GM18499 (cell line): ENCODE results near the gene XRCC3.

Experiments used
- ATAC-seq: cut with Tn5 transposase; IDR thresholded peaks from one replicate; pipeline ENCODE4 v1.9.1; 2021; ENCODE audit warnings: moderate number of reproducible peaks; ENCODE audit not compliant: insufficient read depth, unreplicated experiment

XRCC3 gene

DNA sequence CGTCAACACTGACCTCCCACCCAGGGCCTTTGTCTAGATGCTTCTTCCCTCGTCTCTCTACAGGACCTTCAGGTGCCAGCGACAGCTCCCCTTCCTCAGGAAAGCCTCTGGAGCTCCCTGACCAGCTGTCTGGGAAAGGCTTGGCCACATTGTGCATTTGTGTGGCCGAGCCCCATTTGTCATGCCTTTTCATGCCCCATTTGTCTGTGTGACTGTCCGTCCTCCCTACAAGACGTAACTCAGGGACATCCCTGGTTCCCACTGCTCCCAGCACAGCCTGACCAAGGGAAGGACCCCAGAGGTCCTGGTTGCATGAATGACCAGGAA lies 24.2 kb upstream of the XRCC3 start:
- no peak for ATAC-seq

DNA sequence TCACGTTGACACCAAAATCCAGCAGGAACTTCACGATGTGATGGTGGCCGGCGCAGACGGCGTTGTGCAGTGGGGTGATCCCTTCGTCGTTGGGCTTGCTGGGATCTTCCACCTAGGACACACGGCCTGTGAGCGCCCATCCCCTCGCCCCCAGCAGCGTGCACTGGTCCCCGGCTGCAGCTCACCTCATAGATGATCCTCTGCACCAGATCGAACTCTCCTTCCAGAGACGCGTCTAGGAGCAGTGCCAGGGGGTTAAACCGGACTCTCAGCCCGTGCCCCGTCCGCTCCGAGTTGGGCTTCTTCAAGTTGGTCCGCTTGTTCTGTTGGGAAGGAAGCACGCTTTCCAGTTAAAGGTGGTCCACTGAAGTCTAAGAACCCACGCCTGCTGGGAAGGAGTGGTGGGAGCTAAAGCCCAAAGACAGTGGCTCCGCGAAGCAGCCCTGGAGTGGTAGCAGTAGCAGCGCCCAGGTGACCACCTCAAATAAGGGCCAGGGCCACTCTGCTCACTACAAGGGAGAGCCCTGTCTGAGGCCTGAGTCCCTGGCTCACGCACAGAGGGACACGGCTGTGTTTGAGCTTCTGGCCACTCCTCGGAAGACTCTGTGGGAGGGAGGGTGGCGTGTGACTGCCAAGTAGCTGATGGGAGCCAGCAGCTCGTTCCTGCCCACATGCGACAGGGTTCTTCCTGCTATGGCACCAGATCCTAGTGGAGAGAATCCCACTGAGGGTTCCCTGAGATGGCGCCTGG lies 23.6 kb upstream of the XRCC3 start:
- ATAC-seq = no peak

DNA sequence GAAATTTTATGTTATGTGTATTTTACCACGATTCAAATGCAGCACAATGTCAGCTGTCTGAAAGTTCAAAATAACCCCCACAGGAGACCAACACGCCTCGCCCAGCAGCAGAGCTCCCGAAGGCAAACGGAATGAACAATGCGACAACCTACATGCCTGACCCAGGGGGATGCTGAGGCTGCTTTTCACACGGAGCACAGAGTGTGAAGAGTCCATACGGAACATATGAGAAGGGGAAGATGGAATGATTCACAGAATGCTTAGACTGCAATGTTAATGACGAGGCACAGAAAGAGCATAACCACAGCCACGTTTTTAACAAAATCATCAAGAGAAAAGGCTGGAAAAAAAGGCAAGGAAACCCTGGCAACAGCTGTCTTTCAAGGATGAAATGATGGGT lies 22.9 kb upstream of the XRCC3 start:
- no peak for ATAC-seq

DNA sequence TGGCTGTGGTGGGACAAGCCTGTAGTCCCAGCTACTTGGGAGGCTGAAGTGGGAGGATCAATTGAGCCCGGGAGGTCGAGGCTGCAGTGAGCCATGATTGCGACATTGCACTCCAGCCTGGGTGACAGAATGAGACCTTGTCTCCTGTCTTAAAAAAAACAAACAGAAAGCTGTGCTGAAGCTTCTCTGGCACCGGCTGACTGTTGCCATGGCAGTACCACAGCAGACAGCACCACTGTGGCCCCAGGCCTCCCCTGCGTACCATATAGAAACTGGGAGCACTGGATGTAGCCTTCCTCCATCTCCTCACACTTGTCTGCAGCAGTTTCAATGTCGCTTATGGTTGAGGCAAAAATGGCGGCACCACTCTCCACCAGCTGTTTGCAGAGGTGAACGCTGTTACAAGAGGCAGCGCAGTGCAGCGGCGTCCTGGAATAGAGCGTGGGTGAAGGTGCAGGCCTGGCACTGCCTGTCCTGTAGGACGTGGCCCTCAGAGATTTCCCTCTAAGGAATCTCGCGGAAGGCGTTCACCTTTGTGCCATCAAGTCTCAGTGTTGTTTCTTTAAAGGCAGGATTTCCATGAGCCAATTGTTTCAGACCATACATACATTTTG lies 22.3 kb upstream of the XRCC3 start:
- no peak for ATAC-seq

DNA sequence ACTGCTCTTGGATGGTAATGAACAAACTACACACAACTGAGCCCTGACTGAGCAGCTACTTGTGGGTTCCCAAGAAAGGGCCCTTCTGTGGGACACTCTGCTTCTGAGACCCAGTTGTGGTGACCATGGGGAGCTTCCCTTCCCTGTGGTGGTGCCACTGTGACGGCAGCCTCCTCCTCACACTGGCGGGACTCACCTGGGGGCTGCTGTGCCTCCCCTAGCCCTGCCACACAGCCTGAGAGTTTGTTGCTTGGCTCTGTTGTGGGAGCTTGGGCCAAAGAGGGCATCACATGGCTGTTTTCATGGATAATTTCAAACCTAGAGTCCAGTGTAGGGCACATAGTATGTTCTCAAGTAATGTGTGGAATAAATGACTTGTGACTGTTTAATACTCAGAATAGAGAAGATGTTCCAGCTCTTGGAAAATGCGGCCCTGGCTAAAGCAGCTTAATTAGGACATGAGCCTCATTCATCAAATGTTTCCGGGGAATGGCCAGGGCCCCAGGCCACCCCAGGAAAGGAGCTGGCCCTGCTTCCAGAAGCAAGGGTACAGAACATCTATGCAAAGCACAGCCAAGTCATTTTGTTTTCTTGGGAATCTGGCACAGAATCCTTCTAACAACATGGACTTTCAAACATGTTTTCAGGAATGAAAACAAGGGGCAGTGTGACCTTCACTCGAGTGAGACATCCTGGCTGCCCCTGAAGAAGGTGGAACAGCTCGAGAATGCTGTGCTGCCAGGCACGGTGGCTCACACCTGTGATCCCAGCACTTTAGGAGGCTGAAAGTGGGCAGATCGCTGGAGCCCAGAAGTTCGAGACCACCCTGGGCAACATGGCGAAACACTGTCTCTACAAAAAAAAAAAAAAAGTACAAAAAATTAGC lies 21.5 kb upstream of the XRCC3 start:
- no peak for ATAC-seq

DNA sequence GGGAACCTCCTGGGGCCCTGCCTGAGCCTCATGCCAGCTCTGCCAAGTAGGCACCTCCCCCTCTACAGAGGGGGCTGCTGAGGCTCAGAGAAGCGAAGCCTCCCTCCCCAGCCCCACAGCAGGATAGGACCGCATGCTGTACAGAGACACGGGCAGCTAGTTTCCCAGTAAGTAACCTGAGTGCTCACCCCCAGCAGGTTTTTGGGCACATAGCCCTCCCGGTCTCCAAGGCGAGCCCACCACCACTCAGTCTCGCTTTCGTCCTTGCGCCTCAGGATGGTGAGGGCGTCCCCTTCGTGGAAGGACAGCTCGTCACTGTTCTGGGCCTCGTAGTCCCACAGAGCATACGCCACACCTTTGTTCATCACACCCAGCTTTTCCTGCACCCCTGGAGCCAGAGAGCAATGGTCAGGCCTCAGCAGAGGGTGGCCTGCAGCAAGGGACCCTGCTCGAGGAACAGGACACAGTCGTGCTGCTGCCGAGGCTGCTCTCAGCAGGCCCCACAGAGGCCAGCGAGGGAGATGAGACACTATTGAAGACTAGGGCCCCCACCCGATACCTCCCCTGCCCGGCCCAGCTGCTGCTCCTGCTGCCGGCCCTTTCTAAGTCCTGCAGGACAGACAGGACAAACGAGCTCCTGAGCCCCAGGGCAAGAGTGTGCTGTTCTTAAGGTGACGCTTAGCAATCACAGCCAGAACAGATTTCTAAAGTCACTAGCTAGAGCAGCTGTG lies 20.7 kb upstream of the XRCC3 start:
- no peak for ATAC-seq

DNA sequence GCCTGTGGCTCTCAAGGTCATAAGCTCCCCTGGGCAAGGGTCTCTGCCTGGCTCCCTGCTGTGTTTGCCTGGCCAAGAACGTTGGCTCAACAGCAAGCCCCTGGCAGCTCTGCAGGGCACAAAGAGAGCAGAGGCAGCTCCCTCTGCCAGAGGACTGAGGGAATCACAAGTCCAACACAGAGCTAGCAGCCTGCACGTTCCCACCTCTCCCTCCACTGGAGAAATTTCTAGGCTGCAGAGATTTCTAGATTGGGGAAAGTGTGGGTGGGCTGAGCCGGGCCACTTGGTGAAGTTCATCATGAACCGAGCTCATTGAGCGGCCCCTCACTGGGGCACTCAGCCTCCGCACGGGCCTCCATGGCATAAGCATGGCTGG lies 20.2 kb upstream of the XRCC3 start:
- no peak for ATAC-seq

DNA sequence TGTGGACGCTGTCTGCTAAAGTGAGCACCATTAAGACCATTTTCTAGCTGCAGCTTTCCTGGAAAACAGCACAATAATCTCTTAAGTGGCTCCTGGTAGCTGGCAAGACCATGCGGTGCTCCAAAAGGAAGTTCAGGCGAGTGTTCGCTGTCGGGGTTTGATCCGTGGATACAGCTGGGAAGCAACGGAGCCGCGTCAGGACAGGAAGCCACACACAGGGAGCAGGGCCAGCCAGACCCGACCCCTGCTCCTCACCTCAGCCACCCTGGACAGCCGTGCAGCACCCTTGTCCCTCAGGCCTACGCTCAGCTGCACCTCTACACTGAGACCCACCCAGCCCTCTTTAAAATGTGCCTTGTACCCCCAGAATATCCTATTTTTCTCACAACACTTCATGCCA lies 19.8 kb upstream of the XRCC3 start:
- ATAC-seq = no peak

DNA sequence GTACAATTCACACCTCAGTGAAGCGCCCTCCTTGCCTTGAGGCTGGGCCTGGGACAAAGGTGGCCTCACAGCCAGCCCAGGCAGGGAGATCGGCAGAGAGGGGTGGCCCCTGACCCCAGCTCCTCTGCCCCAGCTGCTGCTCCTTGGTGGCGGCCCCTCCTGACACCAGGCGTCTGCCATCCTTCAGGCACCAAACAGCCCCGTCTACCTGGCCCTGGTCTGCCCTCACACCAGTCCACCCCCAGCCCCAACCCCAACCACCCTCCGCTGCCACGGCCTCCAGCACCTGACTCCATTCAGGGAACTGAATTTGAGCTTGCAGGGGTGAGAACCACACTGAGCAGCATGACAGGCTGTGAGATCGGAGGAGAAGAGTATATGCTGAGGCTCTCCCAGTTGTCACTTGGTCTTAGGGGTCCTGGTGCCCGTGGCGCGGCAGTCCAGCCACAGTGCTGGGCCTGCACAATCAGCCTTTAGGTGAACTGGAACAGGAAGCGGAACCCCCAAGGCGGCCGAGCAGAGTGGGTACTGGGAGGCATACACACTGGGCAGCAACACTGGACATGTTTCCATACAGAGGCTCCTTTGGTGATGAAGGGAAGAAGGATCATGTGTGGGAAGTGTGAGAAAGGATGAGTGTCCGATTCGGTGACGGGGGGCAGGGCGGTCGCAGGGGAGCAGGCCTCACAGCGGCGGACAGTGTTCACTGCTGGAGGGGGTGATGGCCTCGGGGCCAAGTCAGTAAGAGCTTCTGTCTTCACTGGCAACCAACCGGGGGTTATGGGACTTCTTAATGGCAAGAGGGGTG lies 19.0 kb upstream of the XRCC3 start:
- no peak for ATAC-seq

DNA sequence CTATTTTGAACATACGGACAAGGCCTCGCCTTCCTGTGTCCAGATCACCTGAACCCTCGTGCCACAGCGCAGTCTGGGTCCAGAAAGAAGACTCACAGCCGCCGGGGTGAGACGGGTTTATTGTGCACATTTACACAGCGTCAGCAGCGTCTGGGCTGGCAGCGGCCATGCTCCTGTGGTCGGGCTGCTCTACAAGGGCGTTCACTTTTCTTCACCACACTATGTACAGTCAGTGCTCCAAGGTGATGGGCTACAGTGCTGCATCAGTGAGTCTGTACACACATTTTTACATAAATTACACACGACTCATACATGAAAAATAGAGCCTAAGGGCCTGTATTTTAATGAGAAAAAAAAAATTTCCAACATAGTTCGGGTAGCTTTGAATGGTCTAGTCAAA lies 18.4 kb upstream of the XRCC3 start:
- ATAC-seq = no peak

DNA sequence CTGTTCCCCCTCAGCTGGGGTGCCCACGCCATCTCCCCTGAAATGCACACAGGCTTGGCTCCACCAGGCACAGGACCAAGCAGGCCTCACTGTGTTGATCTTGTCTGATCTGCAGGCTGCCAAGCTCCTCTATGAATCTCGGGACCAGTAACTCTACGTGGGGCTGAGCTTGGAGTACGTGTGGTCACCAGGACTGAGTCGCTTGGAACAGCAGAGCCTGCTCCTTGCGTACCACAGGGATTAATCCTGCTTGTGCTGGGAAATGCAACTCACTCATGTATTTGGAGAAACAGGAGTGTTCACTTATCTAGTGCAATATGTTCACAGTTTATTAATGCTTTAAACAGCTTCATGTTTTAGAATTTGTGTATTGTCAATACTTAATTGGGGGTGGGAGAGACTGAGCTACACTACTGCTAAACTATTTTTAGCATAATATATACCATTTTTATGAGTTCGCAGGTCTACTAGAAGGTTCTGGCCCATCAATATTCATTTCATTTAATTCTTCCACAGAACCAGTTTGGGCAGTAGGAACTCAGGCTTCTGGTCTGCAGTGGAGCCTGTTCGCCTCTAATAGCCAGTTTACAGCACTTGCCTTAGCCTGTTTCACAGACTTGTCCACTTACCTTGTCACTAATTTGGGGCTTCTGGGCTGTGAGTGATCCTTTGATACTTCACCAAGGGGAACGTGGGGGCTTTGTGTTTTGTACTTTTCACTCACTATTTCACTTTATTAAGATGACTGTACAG lies 17.8 kb upstream of the XRCC3 start:
- ATAC-seq = no peak

DNA sequence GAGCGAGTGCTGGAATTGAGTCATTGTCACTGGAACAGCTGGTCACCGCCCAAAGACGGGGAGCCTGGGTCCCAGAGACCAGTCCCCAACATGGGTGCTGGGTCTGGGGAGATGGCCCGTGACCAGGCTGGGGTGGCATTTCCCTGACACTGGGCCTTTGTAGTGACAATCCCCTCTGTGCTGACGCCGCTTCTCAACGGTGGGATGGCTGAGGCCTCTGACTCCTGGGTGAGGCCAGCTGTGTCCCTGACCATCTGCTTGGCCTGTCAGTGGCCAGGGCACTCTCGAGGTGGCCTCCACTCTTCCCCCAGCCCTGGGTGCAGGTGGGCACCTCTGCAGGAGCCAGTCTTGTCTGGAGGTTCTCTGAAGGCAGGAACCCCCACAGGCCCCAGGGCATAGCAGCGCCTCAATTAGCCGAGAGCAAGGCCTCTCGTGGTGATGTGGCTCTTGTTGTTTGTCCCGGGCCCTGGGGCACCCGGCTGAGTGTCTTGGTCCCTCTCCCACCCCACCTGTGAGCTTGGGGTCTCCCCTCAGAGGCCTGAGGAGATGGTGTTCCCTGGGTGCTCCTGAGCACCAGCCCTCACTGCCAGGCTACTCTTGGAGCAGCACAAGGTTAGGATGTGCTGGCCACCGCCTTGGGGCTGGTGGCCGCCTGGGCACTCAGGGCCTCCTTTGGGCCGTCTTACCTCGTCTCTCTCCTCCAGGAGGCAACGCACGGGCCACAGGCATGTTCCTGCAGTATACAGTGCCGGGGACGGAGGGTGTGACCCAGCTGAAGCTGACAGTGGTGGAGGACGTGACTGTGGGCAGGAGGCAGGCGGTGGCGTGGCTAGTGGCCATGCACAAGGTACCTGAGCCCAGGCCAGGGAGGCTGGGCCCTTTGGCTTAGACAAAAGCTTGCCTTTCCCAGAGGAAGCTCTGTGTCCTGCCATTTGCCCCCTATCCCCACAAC lies 16.9 kb upstream of the XRCC3 start:
- ATAC-seq = no peak

DNA sequence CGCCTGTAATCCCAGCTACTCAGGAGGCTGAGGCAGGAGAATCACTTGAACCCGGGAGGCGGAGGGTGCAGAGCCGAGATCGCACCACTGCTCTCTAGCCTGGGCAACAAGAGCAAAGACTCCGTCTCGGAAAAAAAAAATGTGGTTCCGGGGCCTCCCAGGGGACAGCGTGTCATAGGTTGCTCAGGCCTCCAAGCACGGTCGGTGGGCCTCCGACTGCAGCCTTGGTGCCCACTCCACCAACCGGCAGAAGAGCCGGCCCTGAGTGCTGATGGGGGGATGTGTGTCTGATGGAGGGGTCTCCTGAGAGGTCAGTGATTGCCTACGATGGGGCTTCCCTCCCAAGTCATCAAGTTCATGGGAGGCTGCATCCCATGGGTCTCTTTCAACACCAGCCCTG lies 16.2 kb upstream of the XRCC3 start:
- ATAC-seq = no peak

DNA sequence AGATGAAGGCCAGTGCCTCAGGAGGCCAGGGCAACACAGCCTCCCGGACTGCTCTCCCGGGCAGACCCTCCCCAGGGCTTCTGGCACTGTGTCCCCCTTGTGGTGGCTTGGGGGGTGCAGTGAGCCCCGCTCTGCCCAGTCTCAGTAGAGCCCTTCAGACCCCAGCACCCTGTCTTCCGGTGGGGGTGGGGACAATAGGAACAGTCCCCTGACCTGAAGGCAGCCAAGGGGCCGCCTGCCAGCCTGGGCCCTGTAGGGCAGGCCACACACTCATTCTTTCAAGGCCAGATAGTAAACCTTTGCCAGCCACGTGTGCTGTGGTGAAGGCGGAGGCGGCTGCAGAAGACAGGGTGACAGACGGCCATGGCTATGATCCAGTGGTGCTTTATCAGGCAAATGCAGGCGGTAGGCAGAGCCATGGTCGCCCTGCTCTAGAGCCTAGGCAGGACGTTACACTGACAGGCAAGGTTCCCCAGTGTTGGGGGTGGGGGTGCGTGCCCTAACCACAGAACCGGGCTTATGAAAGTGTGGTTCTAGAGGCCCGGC lies 15.3 kb upstream of the XRCC3 start:
- ATAC-seq = no peak

DNA sequence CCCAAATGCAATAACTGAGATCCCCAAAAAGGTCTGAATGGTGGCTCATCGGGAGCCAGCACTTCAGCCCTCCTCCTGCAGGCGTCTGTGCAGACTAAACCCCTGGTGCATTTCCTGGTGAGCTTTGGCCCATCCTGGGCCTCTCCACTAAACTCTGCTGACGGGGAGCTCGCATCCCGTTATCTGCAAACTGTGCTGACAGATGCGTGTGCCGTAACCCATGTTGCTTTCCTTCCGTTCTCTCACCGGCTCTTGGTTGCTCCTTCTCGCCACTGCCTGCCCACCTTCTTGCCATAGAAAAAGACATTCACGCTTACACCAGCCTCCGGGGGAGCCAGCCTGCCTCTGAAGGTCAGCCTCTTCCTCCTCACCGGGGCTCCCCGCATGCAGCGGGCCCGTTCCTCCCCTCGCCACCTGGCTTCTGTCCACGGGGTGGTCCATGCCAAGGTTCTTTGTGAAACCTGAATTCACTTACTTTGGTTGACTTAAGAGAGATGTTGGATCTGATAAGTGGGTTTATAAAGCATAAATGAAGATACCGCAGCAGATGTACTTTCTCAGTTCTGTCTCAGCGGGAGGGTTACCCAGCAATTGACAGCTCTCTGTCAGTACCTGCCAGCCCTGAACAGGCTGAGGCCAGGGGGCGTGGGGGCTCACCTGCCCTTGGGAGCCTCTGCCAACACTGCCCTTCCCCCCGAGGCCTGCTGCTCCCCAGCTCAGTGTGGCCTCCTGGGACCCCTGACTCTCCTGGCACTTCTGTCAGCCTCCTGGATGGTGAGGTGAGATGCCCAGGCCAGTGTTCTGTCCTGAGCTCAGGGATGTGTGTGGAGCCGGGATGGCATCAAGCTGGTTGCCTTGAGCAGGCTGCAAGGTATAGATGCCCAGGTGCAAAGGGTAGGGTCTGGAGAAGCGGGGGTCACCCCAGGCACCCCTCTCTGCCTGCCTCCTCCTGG lies 14.5 kb upstream of the XRCC3 start:
- no peak for ATAC-seq

DNA sequence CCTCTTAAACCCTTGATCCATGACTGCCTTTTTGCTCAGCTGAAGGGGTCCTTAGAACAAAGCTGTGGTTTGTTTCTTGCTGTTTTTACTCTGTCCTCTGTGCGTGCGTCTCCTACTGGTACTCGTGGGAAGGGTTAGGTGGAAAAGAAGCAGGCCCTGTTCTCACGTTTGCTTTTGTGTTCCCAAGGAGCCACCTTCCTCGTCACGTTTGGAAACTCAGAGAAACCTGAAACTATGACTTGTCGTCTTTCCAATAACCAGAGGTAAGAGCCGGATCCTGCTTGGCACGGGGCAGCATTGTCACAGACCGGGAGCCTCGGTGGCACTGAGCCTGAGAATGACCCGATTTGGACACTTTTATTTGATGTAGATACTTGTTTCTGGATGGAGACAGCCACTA lies 13.5 kb upstream of the XRCC3 start:
- ATAC-seq = no peak

DNA sequence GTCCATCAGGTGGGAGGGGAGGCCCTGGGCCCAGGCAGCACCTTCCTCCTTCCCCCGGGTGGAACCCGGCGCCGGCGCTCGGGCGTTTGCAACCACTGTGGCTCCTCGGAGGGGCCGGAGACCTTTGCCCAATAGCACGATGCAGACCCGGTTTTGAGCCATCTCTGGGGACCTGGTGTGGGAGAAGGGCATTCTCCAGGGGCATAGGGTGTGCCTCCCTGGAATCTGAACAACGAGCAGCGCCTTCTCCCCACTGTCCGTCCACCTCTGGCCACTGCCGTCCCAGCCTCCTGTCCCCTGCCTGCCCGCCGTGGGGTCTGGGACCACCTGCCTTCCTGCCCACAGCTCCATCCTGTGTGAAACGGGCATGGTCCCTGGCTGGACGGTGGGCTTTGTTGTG lies 12.9 kb upstream of the XRCC3 start:
- ATAC-seq = no peak
